ENCODE measurements around the gene EYA3.

- TF ChIP-seq POLR2A (IDR thresholded peaks at IDR 0.05; ENCODE audit: low read depth, low read length) (no peak), POLR2AphosphoS5 (IDR thresholded peaks at IDR 0.05; ENCODE audit: low read depth, low read length) (no peak), TAF1 (IDR thresholded peaks at IDR 0.05; ENCODE audit: borderline replicate concordance, low read depth, low read length) (no peak)
Measured at GRCh38 chr1:28032281-28032680, 56.1 kb downstream of the EYA3 start.
